Stimulated activated effector memory CD8-positive, alpha-beta T cell treated with anti-CD3 and anti-CD28 coated beads, Interleukin-12 subunit alpha, Interleukin-12 subunit beta, amount 100 ng/mL, for 72 hours (primary cell): ENCODE results near the gene MARCKSL1.
A peak's percentile ranks its signal among the peaks of the same experiment; 100 is the strongest.

Source experiments
- ATAC-seq: fragments of 150-1000 bp; cut with Tn5 transposase; 2 replicates; pipeline ENCODE4 v1.10.0; 2021
- DNase-seq, 2 donors: peaks; one replicate each; pipeline ENCODE4 v3.0.0; 2021 to 2022; ENCODE audit warnings: low spot score in 2 of 2
- H3K27ac Mint-ChIP-seq: one replicate; pipeline ENCODE4 v1.8.0; 2022; ENCODE audit warnings: mild to moderate bottlenecking, mixed read lengths
- H3K36me3 Mint-ChIP-seq: one replicate; pipeline ENCODE4 v1.8.0; 2022; ENCODE audit warnings: mild to moderate bottlenecking, mixed read lengths
- H3K4me1 Mint-ChIP-seq: one replicate; pipeline ENCODE4 v1.8.0; 2022; ENCODE audit warnings: mixed read lengths
- H3K4me3 Mint-ChIP-seq: one replicate; pipeline ENCODE4 v1.8.0; 2022; ENCODE audit warnings: mild to moderate bottlenecking, mixed read lengths
- H3K9me3 Mint-ChIP-seq: one replicate; pipeline ENCODE4 v1.8.0; 2022; ENCODE audit warnings: mixed read lengths

MARCKSL1 gene

DNA sequence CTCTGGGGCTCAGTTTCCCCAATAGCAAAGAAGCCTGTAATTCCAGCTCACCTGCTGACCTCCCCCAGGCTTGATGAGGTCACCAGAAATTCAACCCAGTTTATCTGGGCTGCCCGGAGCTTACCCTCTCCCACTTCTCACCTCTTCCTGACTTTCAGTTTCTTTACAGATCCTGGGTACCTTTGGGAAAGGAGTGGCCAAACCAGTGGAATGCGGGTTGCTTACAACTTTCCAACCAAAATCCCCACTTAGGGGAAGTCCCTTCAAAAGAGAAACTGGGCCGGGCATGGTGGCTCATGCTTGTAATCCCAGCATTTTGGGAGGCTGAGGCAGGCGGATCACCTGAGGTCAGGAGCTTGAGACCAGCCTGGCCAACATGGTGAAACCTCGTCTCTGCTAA lies 5.9 kb upstream of the MARCKSL1 start:
- no peak overlapping the region for H3K27ac Mint-ChIP-seq
- no peaks in the 10 kb centered on the region for H3K9me3 Mint-ChIP-seq
- DNase-seq: no peak
- peaks cover 71% of the 10 kb centered on the region for H3K4me1 Mint-ChIP-seq
- ATAC-seq: no peak
- peaks cover 2% of the 10 kb centered on the region for H3K36me3 Mint-ChIP-seq
- H3K4me3 Mint-ChIP-seq: no peak overlapping the region

DNA sequence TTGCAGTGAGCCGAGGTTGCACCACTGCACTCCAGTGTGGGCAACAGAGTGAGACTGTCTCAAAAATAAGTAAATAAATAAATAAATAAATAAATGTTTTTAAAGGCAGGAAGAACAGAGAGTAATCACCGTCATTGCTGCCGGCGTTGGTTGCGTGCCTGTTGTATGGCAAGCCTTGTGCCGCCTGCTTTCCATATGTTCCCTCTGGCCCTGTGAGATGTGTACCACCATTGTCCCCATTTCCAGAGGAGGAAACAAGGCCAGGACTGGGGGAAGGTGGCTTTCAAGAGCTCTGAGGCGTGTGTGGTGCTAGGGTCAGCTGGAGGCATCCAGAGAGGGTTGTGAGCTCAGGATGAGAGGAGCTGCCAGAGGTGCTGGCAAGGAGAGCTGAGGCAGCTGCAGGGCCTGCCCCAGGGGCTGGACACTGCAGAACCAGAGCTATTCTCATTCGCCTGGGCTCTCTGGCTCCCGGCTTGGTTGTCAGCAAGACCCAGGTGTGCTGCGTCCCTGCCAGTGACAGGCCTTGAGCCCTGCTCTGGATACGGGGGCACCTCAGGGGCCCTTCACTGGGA lies 5.2 kb upstream of the MARCKSL1 start:
- H3K9me3 Mint-ChIP-seq: no peaks in the 10 kb centered on the region
- H3K4me3 Mint-ChIP-seq: no peak overlapping the region
- H3K27ac Mint-ChIP-seq: no peak overlapping the region
- DNase-seq (no peak), ATAC-seq (no peak)
- peaks cover 6% of the 10 kb centered on the region for H3K36me3 Mint-ChIP-seq
- H3K4me1 Mint-ChIP-seq: peaks cover 70% of the 10 kb centered on the region

DNA sequence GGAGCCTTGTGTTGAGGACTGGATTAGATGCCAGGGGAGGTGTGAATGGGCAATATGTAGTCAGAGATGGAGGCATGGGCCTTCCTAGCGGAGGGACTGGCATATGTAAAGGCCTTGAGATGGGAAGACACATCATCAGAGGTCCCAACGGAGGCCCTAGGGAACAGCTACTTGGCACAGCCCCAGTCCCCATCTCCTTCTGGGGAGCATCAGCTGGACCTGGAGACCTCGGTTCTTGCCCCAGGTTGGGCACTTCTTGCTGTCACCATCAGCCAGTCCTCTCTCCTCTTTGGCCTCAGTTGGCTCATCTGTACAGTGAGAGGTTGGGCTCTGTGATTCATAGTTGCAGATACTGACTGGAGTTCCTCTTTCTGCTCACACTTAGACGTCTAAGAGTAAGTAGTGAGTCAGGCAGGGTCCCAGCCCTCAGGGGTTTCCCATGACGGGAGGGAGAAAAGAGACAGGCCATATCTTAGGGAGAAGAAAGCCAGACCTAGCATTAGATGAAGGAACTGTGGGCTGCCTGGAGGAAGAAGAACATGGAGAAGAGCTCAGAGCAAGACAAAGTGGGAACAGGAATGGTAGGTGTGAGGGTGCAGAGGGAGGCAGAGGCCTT lies 3.4 kb upstream of the MARCKSL1 start:
- H3K4me3 Mint-ChIP-seq: peak overlapping the region; percentile 4
- peaks cover 61% of the 10 kb centered on the region for H3K4me1 Mint-ChIP-seq
- H3K9me3 Mint-ChIP-seq: no peaks in the 10 kb centered on the region
- H3K36me3 Mint-ChIP-seq: peaks cover 13% of the 10 kb centered on the region
- ATAC-seq (peak; percentile 83), DNase-seq (no peak)
- H3K27ac Mint-ChIP-seq: peak overlapping the region; percentile 49

DNA sequence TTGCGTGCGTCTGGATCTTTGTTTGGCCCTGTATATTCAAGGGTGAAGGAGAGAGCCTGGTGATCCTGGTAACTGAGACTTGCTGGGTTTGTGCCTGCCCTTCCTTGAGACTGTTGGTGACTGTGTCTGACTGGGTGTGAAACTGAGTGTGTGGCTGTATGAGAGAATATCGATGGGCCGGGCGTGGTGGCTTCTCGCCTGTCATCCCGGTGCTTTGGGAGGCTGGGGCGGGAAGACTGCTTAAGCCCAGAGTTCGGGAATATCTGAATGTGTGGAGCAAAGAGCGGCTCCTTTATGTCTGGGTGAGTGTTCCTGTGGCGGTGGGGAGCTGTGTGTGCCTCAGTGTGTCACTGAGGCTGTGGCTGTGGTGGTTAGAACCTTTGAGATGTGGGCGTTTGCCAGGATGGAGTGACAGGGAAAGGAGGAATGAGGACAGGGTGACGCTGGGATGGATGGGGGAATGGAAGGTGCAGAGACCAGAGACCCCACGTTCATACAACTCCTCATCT lies 2.7 kb upstream of the MARCKSL1 start:
- no peaks in the 10 kb centered on the region for H3K9me3 Mint-ChIP-seq
- peaks cover 21% of the 10 kb centered on the region for H3K36me3 Mint-ChIP-seq
- DNase-seq (no peak), ATAC-seq (no peak)
- peaks cover 66% of the 10 kb centered on the region for H3K4me1 Mint-ChIP-seq
- H3K27ac Mint-ChIP-seq: no peak overlapping the region
- no peak overlapping the region for H3K4me3 Mint-ChIP-seq

DNA sequence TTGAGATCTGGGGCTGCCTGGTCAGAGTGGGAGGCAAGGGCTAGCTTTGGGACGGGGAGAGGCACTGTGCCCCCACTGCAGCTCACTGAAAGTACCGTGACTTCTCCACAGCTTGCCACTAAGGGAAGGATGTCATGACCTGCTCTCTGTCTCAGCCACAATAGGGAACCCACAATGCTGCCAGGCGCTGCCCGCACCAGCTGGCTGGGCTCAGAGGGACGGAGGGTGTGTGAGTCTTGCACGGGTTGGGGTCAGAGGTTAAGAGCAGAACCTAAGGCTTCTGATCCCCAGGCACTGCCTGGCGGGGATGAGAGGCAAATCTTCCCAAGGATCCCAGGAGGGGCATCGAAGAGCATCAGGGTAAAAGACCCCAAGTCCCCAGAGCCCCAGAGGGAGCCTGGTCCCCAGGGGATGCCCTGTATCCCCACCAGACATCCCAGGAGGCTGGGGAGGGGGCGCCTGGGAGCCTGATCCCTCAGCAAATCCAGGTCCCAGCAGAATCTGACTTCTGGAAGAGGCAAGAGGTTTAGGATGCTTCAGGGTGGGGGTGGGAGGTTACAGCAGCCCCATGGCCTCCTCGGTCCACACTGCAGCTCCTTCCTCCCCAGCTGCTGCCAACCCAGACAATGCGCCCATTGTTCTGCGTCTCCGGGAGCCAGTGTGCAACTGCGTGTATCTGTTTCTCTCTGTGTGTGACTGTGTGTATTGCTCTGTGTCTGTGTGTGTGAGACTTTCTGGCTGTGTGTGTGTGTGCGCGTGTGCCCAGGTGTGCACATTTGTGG lies 2.0 kb upstream of the MARCKSL1 start:
- ATAC-seq: peak; percentile 61
- H3K9me3 Mint-ChIP-seq: no peaks in the 10 kb centered on the region
- peak overlapping the region; percentile 26 for H3K27ac Mint-ChIP-seq
- H3K36me3 Mint-ChIP-seq: peaks cover 24% of the 10 kb centered on the region
- peak in 1 of 2 donors; percentile 64 for DNase-seq
- peak overlapping the region; percentile 75 for H3K4me3 Mint-ChIP-seq
- H3K4me1 Mint-ChIP-seq: peaks cover 59% of the 10 kb centered on the region

DNA sequence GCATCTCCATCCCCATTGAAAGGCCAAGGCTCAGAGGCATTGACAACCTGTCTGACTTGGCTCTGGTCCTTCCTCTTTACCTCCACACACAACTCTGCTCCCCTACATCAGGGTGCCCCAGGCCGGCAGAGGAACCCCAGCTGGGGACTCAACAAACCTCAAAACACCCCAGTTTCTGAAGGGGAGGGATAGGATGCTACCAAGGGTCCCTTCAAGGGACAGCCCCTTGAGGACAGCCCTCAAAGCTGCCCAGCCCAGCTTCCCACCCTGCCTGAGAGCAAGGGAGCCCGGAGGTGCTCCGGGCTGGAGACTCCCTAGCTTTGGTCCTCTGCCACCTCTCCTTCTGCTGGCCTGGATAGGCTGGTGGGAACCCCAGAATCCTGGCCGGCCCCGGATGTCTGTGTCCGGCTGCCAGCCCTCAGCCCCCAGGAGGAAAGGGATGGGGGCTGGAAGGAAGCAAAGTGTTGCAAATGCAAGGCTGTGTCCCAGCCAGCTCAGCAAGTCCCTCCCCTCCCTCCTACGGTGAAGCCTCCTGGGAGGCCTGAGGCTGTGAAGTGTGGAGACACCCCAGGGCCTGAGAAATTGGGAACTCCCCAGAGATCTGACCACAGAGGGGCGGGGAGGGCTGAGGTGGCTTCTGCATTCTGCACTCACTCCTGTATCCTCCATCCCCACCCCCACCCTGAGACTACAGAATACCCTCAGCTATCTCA lies 1.1 kb upstream of the MARCKSL1 start:
- peak in 1 of 2 donors; percentile 73 for DNase-seq
- H3K4me3 Mint-ChIP-seq: peak overlapping the region; percentile 75
- no peak overlapping the region for H3K27ac Mint-ChIP-seq
- peaks cover 53% of the 10 kb centered on the region for H3K4me1 Mint-ChIP-seq
- peak; percentile 68 for ATAC-seq
- H3K36me3 Mint-ChIP-seq: peaks cover 32% of the 10 kb centered on the region
- no peaks in the 10 kb centered on the region for H3K9me3 Mint-ChIP-seq

DNA sequence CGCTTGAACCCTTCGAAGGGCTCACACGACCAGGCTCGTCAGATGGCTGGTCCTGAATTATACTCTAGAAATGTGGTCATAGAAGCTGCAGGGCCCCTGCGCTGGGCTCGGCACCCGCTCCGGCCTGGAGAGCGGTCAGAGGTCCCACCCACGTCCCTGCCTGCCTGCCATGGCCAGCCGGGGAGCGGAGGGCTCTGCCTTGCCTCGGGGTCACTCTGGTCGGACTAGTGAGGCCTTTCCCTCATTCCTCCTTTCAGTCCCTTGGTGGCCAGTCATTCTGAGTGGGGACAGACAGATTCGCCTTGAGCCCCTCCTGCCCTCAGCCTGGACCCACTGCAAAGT lies 529 bp upstream of the MARCKSL1 start:
- Mint-ChIP-seq H3K27ac (no peak overlapping the region), H3K9me3 (no peaks in the 10 kb centered on the region), H3K4me3 (peak overlapping the region; percentile 75), H3K4me1 (peaks cover 53% of the 10 kb centered on the region), H3K36me3 (peaks cover 38% of the 10 kb centered on the region)
- no peak for DNase-seq
- no peak for ATAC-seq

DNA sequence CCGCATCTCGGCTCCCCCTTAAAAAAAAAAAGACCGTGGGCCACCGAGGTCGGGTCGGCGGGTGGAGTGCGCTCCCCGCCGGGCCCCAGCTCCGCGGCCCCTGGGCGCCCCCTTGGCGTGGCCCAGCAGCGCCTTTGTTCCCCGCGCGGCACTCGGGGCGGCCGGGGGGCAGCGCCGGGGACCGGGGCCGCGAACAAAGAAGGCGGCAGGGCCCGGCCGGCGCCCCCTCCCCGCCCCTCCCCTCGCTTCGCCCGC lies 571 bp downstream of the MARCKSL1 start:
- peaks cover 53% of the 10 kb centered on the region for H3K4me1 Mint-ChIP-seq
- ATAC-seq (peak; percentile 3), DNase-seq (no peak)
- H3K36me3 Mint-ChIP-seq: peaks cover 49% of the 10 kb centered on the region
- H3K9me3 Mint-ChIP-seq: no peaks in the 10 kb centered on the region
- H3K27ac Mint-ChIP-seq: no peak overlapping the region
- H3K4me3 Mint-ChIP-seq: peak overlapping the region; percentile 75

DNA sequence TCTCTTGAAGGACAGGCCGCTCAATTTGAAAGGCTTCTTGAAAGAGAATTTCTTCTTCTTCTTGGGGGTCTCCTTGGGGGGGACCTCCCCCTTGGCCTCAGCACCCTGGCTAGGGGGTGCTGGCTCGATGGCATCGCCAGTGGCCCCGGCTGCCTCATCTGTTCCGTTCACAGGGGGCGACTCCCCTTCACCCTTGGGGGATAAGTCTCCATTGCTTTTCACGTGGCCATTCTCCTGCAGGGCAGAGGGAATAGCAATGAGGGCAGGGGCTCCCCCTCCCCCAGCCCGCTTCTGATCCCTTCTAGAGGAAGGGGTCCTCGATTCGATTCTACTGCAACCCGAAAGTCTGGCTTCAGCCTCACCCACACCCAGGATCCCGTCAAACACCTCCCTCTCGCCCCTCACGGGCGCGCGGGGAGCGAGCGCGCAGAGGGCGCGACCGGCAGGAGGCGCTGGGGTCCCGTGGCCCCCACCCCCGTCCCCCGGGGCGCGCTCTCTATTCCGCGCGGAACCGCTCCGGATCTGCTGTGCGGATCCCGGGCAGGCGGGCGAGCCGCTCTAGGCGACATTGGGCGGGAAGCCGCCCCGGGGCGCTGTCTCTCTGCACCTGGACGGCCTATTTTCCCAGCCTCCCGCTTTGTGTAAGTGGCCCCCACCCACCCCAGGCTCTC lies 1.0 kb downstream of the MARCKSL1 start:
- H3K4me3 Mint-ChIP-seq: peak overlapping the region; percentile 75
- ATAC-seq: peak; percentile 48
- peaks cover 53% of the 10 kb centered on the region for H3K36me3 Mint-ChIP-seq
- peak; percentile 46 to 76 for DNase-seq
- H3K27ac Mint-ChIP-seq: peak overlapping the region; percentile 81
- peaks cover 51% of the 10 kb centered on the region for H3K4me1 Mint-ChIP-seq
- no peaks in the 10 kb centered on the region for H3K9me3 Mint-ChIP-seq

DNA sequence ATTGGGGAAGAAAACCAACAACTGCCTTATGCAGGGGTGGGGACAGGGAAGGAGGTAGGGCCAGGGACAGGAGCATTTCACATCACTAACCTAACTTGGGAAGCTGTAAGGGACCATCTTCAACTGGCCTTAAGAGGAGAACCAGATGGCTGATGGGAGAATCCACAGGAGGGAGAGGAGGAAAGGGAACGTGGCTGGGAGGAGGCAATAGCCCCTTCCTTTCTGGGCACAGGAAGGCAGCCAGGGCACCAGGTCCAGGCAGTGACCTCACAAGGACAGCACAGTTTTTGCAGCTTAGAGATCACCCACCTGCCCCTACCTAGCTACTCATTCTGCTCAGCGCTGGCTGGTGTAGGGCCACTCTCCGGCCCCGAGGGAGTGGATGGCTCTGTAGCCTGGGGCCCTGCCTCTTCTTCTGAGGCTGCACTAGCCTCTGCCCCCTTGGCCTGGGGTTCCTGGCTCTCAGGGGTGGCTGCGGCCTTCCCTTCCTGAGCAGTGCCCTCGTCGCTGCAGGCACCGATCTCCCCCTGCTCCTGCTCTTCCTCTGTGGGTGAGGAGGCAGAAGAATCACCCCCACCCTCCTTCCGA lies 1.7 kb downstream of the MARCKSL1 start:
- no peak for DNase-seq
- peaks cover 60% of the 10 kb centered on the region for H3K36me3 Mint-ChIP-seq
- peaks cover 51% of the 10 kb centered on the region for H3K4me1 Mint-ChIP-seq
- H3K4me3 Mint-ChIP-seq: peak overlapping the region; percentile 75
- no peak for ATAC-seq
- H3K27ac Mint-ChIP-seq: peak overlapping the region; percentile 81
- H3K9me3 Mint-ChIP-seq: no peaks in the 10 kb centered on the region

DNA sequence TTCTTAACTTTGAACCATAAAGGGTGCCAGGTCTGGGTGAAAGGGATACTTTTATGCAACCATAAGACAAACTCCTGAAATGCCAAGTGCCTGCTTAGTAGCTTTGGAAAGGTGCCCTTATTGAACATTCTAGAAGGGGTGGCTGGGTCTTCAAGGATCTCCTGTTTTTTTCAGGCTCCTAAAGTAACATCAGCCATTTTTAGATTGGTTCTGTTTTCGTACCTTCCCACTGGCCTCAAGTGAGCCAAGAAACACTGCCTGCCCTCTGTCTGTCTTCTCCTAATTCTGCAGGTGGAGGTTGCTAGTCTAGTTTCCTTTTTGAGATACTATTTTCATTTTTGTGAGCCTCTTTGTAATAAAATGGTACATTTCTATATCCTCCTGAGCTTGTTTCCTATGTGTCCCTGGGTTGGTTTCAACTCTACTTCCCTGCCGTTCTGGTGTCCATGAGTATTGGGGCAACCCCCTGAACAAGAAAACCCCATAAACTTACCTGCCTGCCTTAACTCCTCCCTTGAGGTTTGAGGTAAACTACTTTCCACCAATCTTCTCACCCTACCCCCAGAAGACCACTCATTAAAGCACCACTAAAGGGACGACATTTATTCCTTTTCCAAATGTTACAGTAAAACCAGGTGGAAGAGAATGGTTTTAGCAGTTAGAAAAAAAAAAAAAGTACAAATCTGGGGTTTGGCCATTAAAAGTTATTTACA lies 2.6 kb downstream of the MARCKSL1 start:
- Mint-ChIP-seq H3K27ac (peak overlapping the region; percentile 2), H3K9me3 (no peaks in the 10 kb centered on the region), H3K4me3 (peak overlapping the region; percentile 75), H3K4me1 (peaks cover 43% of the 10 kb centered on the region), H3K36me3 (peaks cover 69% of the 10 kb centered on the region)
- DNase-seq (no peak), ATAC-seq (no peak)

DNA sequence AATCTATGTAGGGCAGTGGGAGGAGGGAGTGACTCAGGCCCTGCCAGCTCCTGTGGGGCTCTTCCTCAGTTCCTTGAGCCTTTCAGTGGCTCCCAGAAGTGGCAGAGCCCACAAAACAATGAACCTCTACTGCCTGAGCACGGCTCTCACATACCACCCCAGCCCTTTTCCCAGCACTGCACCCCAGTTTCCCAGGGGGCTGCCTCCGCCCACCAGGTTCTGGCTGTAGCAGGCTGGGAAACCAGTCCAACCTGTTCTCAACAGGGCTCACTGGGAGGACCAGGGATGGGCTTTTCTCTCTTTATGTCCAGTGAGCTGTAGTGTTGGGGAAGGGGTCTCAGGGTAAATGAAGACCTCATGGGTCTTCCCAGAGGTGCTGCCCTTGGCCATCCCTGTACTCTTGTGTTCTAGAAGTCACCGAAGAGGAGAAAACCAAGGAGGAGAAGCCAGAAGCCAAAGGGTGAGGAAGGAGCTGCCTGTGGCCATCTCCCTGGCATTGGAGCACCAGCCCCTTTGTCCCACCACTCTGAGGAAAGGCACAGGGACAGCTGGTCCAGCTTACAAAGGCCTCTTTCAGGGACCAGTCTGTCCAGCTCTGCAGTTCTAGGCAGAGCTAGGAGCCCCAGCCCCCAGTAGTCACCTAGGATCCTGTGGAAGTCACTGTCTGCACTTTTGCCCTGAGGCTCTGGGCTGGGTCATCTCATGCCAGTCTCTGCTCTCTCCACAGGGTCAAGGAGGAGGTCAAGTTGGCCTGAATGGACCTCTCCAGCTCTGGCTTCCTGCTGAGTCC lies 3.5 kb downstream of the MARCKSL1 start:
- ATAC-seq (no peak), DNase-seq (no peak)
- Mint-ChIP-seq H3K4me3 (no peak overlapping the region), H3K9me3 (no peaks in the 10 kb centered on the region), H3K27ac (peak overlapping the region; percentile 41), H3K4me1 (peaks cover 34% of the 10 kb centered on the region), H3K36me3 (peaks cover 78% of the 10 kb centered on the region)

DNA sequence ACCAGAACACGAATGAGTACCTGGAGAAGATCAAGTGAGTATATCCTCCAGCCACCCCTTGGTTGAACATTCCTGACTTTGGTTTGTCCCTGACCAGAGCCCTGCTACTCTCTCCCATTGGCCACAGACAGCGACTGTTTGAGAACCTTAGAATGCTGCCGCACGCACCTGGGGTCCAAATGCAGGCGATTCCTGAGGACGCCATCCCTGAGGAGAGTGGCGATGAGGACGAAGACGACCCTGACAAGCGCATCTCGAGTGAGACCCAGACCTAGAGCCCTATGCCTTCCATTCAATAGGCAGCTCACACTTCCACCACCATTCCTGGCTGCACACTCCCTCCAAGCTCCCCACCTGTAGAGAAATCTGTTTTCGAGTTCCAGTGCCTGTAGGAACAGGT lies 4.5 kb downstream of the MARCKSL1 start:
- Mint-ChIP-seq H3K27ac (peak overlapping the region; percentile 41), H3K4me3 (no peak overlapping the region), H3K9me3 (no peaks in the 10 kb centered on the region), H3K36me3 (peaks cover 81% of the 10 kb centered on the region), H3K4me1 (peaks cover 25% of the 10 kb centered on the region)
- ATAC-seq (no peak), DNase-seq (no peak)
